ENCODE results near the gene EN2.

Gene EN2

GRCh38 chr7:155466142-155466813, 8.3 kb downstream of the EN2 start:
- no peak overlapping the region for H4K8ac ChIP-seq (ENCODE audit: low read depth, low read length)
- H3K9me3 ChIP-seq (ENCODE audit: insufficient read depth, low read depth, low read length): peaks cover 8% of the 10 kb centered on the region
- H3K14ac ChIP-seq (ENCODE audit: low read length): no peak overlapping the region
- H3K36me3 ChIP-seq (ENCODE audit: control insufficient read depth in 1 of 2, insufficient read depth in 2 of 2, low read length in 2 of 2): no peaks in the 10 kb centered on the region
- no peak overlapping the region for H3K27ac ChIP-seq (ENCODE audit: low read depth, low read length)
- H2BK5ac ChIP-seq (ENCODE audit: low read depth, low read length, poor library complexity): no peak overlapping the region
- no peak overlapping the region for H2BK12ac ChIP-seq (ENCODE audit: low read length)
- no peak overlapping the region for H4K12ac ChIP-seq (ENCODE audit: low read depth, low read length)
- no peaks in the 10 kb centered on the region for H3K79me2 ChIP-seq (ENCODE audit: control insufficient read depth, insufficient read depth, low read length, poor library complexity)
- H2BK120ac ChIP-seq (ENCODE audit: insufficient read depth, low read length, poor library complexity): no peak overlapping the region
- H3K4me3 ChIP-seq (ENCODE audit: low read depth, low read length): no peak overlapping the region
- no peak for DNase-seq
- no peak overlapping the region for H3K18ac ChIP-seq (ENCODE audit: low read length)
- H3K4ac ChIP-seq (ENCODE audit: low read depth, low read length): no peak overlapping the region
- peaks cover 89% of the 10 kb centered on the region for H3K27me3 ChIP-seq (ENCODE audit: insufficient read depth, low read length)
- H3K79me1 ChIP-seq (ENCODE audit: low read length): no peaks in the 10 kb centered on the region
- no CpG with 5 or more reads among the region's 42 CpGs for WGBS (ENCODE audit: extremely low coverage, insufficient coverage, insufficient read length)
- H3K23ac ChIP-seq (ENCODE audit: low read length): no peak overlapping the region
- peaks cover 7 to 18% of the 10 kb centered on the region in 2 experiments for H3K4me1 ChIP-seq (ENCODE audit: control insufficient read depth in 1 of 2, insufficient read depth in 2 of 2, low read length in 2 of 2)
- H3K9ac ChIP-seq (ENCODE audit: low read length): no peak overlapping the region
- no peak overlapping the region for H2AFZ ChIP-seq (ENCODE audit: insufficient read depth, low read length, poor library complexity)
- no peak overlapping the region for H4K91ac ChIP-seq (ENCODE audit: low read depth, low read length)
- H3K4me2 ChIP-seq (ENCODE audit: low read length): peak overlapping the region; percentile 56
- H2AK5ac ChIP-seq (ENCODE audit: low read length): no peak overlapping the region

DNA sequence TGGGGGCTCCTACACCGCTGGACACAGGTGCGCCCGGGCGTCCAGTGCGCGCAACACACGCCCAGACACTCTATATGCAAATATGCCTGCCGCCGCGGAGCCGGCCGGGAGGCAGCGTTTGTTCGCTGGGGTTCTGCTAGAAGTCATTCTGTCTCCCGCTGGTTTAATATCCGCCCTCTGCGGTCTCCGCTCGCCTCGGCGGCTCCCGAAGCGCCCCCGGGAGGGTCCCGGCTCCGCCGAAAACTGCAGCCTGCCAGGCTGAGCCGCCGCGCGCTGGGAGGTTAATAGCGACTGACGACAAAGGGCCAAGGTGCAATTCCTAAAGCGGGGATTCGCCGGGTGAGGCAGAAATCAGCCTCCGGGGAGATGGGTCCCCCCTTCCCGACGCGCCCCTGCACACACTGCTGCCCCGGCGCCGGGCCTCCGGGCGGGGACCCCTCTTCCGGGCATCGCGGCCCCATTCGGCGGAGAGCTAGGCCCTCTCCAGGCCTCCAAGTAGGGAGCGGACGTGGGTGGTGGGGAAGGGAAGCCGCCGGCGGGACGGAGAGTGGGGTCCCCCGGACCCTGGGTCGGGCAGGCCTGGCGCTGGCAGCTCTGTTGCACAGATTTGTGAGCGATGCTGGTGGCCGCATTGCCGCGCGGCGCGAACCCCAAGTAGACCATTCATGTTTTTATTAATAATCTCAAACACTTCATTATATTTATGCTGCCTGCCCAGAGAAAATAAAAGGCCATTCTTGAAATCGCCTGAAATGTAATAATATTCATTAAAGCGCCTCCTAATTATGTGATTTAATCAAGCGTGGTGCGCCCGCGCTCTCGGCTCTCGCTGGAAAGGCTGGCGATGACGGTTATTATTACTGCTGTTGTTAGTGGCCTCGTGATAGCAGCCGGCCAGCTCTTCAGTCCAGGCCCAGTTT, 9.1 kb downstream of the EN2 start:
- no peaks in the 10 kb centered on the region for H3K79me1 ChIP-seq (ENCODE audit: low read length)
- no peak for DNase-seq
- no peak overlapping the region for H3K23ac ChIP-seq (ENCODE audit: low read length)
- H3K9ac ChIP-seq (ENCODE audit: low read length): no peak overlapping the region
- no peaks in the 10 kb centered on the region for H3K36me3 ChIP-seq (ENCODE audit: control insufficient read depth in 1 of 2, insufficient read depth in 2 of 2, low read length in 2 of 2)
- peaks cover 8% of the 10 kb centered on the region for H3K9me3 ChIP-seq (ENCODE audit: insufficient read depth, low read depth, low read length)
- H2AFZ ChIP-seq (ENCODE audit: insufficient read depth, low read length, poor library complexity): no peak overlapping the region
- no CpG with 5 or more reads among the region's 78 CpGs for WGBS (ENCODE audit: extremely low coverage, insufficient coverage, insufficient read length)
- H3K14ac ChIP-seq (ENCODE audit: low read length): no peak overlapping the region
- H3K18ac ChIP-seq (ENCODE audit: low read length): no peak overlapping the region
- no peak overlapping the region for H4K8ac ChIP-seq (ENCODE audit: low read depth, low read length)
- H4K91ac ChIP-seq (ENCODE audit: low read depth, low read length): no peak overlapping the region
- H3K4me3 ChIP-seq (ENCODE audit: low read depth, low read length): no peak overlapping the region
- H3K27me3 ChIP-seq (ENCODE audit: insufficient read depth, low read length): peaks cover 82% of the 10 kb centered on the region
- no peak overlapping the region for H2BK5ac ChIP-seq (ENCODE audit: low read depth, low read length, poor library complexity)
- no peak overlapping the region for H3K4ac ChIP-seq (ENCODE audit: low read depth, low read length)
- H3K4me2 ChIP-seq (ENCODE audit: low read length): peak overlapping the region; percentile 56
- H3K27ac ChIP-seq (ENCODE audit: low read depth, low read length): no peak overlapping the region
- H3K79me2 ChIP-seq (ENCODE audit: control insufficient read depth, insufficient read depth, low read length, poor library complexity): no peaks in the 10 kb centered on the region
- no peak overlapping the region for H4K12ac ChIP-seq (ENCODE audit: low read depth, low read length)
- no peak overlapping the region for H2BK12ac ChIP-seq (ENCODE audit: low read length)
- no peak overlapping the region for H2AK5ac ChIP-seq (ENCODE audit: low read length)
- H3K4me1 ChIP-seq (ENCODE audit: control insufficient read depth in 1 of 2, insufficient read depth in 2 of 2, low read length in 2 of 2): peaks cover 8 to 23% of the 10 kb centered on the region in 2 experiments
- H2BK120ac ChIP-seq (ENCODE audit: insufficient read depth, low read length, poor library complexity): no peak overlapping the region

GRCh38 chr7:155467846-155468784, 10.2 kb downstream of the EN2 start:
- Histone ChIP-seq H3K27ac (ENCODE audit: low read depth, low read length) (no peak overlapping the region), H4K8ac (ENCODE audit: low read depth, low read length) (no peak overlapping the region), H2BK5ac (ENCODE audit: low read depth, low read length, poor library complexity) (no peak overlapping the region), H3K27me3 (ENCODE audit: insufficient read depth, low read length) (peaks cover 75% of the 10 kb centered on the region), H3K4ac (ENCODE audit: low read depth, low read length) (no peak overlapping the region), H3K23ac (ENCODE audit: low read length) (no peak overlapping the region), H2BK12ac (ENCODE audit: low read length) (no peak overlapping the region), H3K9ac (ENCODE audit: low read length) (no peak overlapping the region), H2BK120ac (ENCODE audit: insufficient read depth, low read length, poor library complexity) (no peak overlapping the region), H2AK5ac (ENCODE audit: low read length) (no peak overlapping the region), H3K4me1 (ENCODE audit: control insufficient read depth in 1 of 2, insufficient read depth in 2 of 2, low read length in 2 of 2) (peaks cover 8 to 27% of the 10 kb centered on the region in 2 experiments), H3K18ac (ENCODE audit: low read length) (no peak overlapping the region), H3K79me2 (ENCODE audit: control insufficient read depth, insufficient read depth, low read length, poor library complexity) (no peaks in the 10 kb centered on the region), H4K12ac (ENCODE audit: low read depth, low read length) (no peak overlapping the region), H4K91ac (ENCODE audit: low read depth, low read length) (no peak overlapping the region), H3K36me3 (ENCODE audit: control insufficient read depth in 1 of 2, insufficient read depth in 2 of 2, low read length in 2 of 2) (no peaks in the 10 kb centered on the region), H2AFZ (ENCODE audit: insufficient read depth, low read length, poor library complexity) (no peak overlapping the region), H3K79me1 (ENCODE audit: low read length) (no peaks in the 10 kb centered on the region), H3K14ac (ENCODE audit: low read length) (no peak overlapping the region), H3K4me2 (ENCODE audit: low read length) (peak overlapping the region; percentile 21), H3K4me3 (ENCODE audit: low read depth, low read length) (no peak overlapping the region), H3K9me3 (ENCODE audit: insufficient read depth, low read depth, low read length) (peaks cover 7% of the 10 kb centered on the region)
- no peak for DNase-seq
- no CpG with 5 or more reads among the region's 70 CpGs for WGBS (ENCODE audit: extremely low coverage, insufficient coverage, insufficient read length)

DNA sequence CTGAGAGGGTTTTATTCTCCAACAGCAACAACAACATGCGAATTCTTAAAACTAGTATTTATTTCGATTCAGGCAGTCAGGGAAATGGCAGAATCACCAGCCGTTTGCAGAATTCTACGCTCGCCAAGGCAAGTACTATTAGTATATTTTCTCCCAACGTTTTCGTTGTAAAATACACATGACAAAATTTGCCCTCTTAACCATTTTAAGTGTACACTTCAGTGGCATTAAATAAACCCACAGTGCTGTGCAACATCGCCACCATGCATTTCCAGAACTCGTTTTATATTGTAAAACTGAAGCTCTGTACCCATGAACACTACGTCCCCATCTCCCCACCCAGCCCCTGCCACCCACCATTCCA, 10.8 kb downstream of the EN2 start:
- no peak overlapping the region for H3K9ac ChIP-seq (ENCODE audit: low read length)
- H3K36me3 ChIP-seq (ENCODE audit: control insufficient read depth in 1 of 2, insufficient read depth in 2 of 2, low read length in 2 of 2): no peaks in the 10 kb centered on the region
- H3K23ac ChIP-seq (ENCODE audit: low read length): no peak overlapping the region
- H4K91ac ChIP-seq (ENCODE audit: low read depth, low read length): no peak overlapping the region
- H3K14ac ChIP-seq (ENCODE audit: low read length): no peak overlapping the region
- no peak for DNase-seq
- H2BK12ac ChIP-seq (ENCODE audit: low read length): no peak overlapping the region
- H4K8ac ChIP-seq (ENCODE audit: low read depth, low read length): no peak overlapping the region
- H2AK5ac ChIP-seq (ENCODE audit: low read length): no peak overlapping the region
- H3K4me1 ChIP-seq (ENCODE audit: control insufficient read depth in 1 of 2, insufficient read depth in 2 of 2, low read length in 2 of 2): peaks cover 8 to 31% of the 10 kb centered on the region in 2 experiments
- H2BK120ac ChIP-seq (ENCODE audit: insufficient read depth, low read length, poor library complexity): no peak overlapping the region
- H3K18ac ChIP-seq (ENCODE audit: low read length): no peak overlapping the region
- no peaks in the 10 kb centered on the region for H3K79me1 ChIP-seq (ENCODE audit: low read length)
- H4K12ac ChIP-seq (ENCODE audit: low read depth, low read length): no peak overlapping the region
- H2BK5ac ChIP-seq (ENCODE audit: low read depth, low read length, poor library complexity): no peak overlapping the region
- H2AFZ ChIP-seq (ENCODE audit: insufficient read depth, low read length, poor library complexity): no peak overlapping the region
- H3K79me2 ChIP-seq (ENCODE audit: control insufficient read depth, insufficient read depth, low read length, poor library complexity): no peaks in the 10 kb centered on the region
- no peak overlapping the region for H3K4ac ChIP-seq (ENCODE audit: low read depth, low read length)
- no peak overlapping the region for H3K4me3 ChIP-seq (ENCODE audit: low read depth, low read length)
- no peak overlapping the region for H3K27ac ChIP-seq (ENCODE audit: low read depth, low read length)
- H3K9me3 ChIP-seq (ENCODE audit: insufficient read depth, low read depth, low read length): peaks cover 3% of the 10 kb centered on the region
- no peak overlapping the region for H3K4me2 ChIP-seq (ENCODE audit: low read length)
- H3K27me3 ChIP-seq (ENCODE audit: insufficient read depth, low read length): peaks cover 68% of the 10 kb centered on the region
- no CpG with 5 or more reads among the region's 10 CpGs for WGBS (ENCODE audit: extremely low coverage, insufficient coverage, insufficient read length)

All from trophoblast cell (in vitro differentiated cells and primary cell).